COLO668 (cell line): ENCODE data around the gene CCDC158.
A peak's percentile ranks its signal among the peaks of the same experiment; 100 is the strongest.
"Not testable (repeated sequence)": the region's sequence is repeated elsewhere in the genome, so short reads cannot be mapped to it uniquely, and the experiment has no call there.

Experiments used
- DNase-seq: peaks from one replicate; lab custom pipeline; 2025; ENCODE audit not compliant: unreplicated experiment; lab: John Stamatoyannopoulos, UW

Gene CCDC158

GRCh38 chr4:76430519-76431388, 9.8 kb upstream of the CCDC158 start:
- DNase-seq, result no peak

GRCh38 chr4:76429636-76430035, 8.7 kb upstream of the CCDC158 start:
- DNase-seq, result no peak

- no peak for DNase-seq
These were observed 5.3 kb upstream of the CCDC158 start for GRCh38 chr4:76426272-76426671.

GRCh38 chr4:76423159-76423558, 2.2 kb upstream of the CCDC158 start:
- not testable (repeated sequence) for DNase-seq

- DNase-seq, result no peak
These were observed 666 bp downstream of the CCDC158 start for GRCh38 chr4:76420188-76420761.

GRCh38 chr4:76410636-76411035, 10.3 kb downstream of the CCDC158 start:
- DNase-seq, result no peak

GRCh38 chr4:76407440-76408119, 13.4 kb downstream of the CCDC158 start:
- DNase-seq, result no peak

- DNase-seq, result no peak
These were observed 14.9 kb downstream of the CCDC158 start for GRCh38 chr4:76406081-76406480.

- no peak for DNase-seq
These were observed 19.3 kb downstream of the CCDC158 start for GRCh38 chr4:76401654-76402053.

- no peak for DNase-seq
These were observed 32.6 kb downstream of the CCDC158 start for GRCh38 chr4:76388160-76388908.

GRCh38 chr4:76386566-76387305, 34.2 kb downstream of the CCDC158 start:
- no peak for DNase-seq

GRCh38 chr4:76385974-76386373, 35.0 kb downstream of the CCDC158 start:
- DNase-seq, result no peak

GRCh38 chr4:76384052-76384451, 36.9 kb downstream of the CCDC158 start:
- DNase-seq, result no peak

GRCh38 chr4:76383001-76383400, 37.9 kb downstream of the CCDC158 start:
- no peak for DNase-seq

- DNase-seq, result no peak
These were observed 39.0 kb downstream of the CCDC158 start for GRCh38 chr4:76381986-76382385.

- DNase-seq, result no peak
These were observed 40.4 kb downstream of the CCDC158 start for GRCh38 chr4:76380561-76380960.

- DNase-seq, result peak; percentile 46
These were observed 43.0 kb downstream of the CCDC158 start for GRCh38 chr4:76377911-76378310.

GRCh38 chr4:76377481-76377901, 43.5 kb downstream of the CCDC158 start:
- DNase-seq, result no peak

- DNase-seq, result no peak
These were observed 44.4 kb downstream of the CCDC158 start for GRCh38 chr4:76376534-76376933.

GRCh38 chr4:76375703-76376102, 45.2 kb downstream of the CCDC158 start:
- no peak for DNase-seq

GRCh38 chr4:76374798-76375197, 46.1 kb downstream of the CCDC158 start:
- DNase-seq, result no peak
